Heart left ventricle (tissue), 16 donors: ENCODE data around the gene COX5B. TPM values are rescaled to one million over a fixed set of nuclear protein-coding genes. Genes with fewer than 3 reads are reported as not detected.

ENCODE experiments used
- ATAC-seq, 4 donors: fragments of 200-7000 bp; cut with Tn5 transposase; one replicate each; pipeline ENCODE4 v1.9.1; 2020 to 2022; ENCODE audit warnings: moderate library complexity in 4 of 4, mild to moderate bottlenecking in 3 of 4, moderate number of reproducible peaks in 1 of 4
- DNase-seq, 5 donors: peaks; one replicate each; pipeline ENCODE4 v3.0.0-alpha.2; 2020
- H3K27ac ChIP-seq, 12 donors: fragments of 200-600 bp; sonication (generic) in 4 of 12; one replicate each; pipeline versions ENCODE4 v1.5.0 to v1.8.0; 2016 to 2022; ENCODE audit warnings: mild to moderate bottlenecking in 2 of 12
- H3K27me3 ChIP-seq, 9 donors: fragments of 200-600 bp; sonication (generic) in 2 of 9; one replicate each; pipeline versions ENCODE4 v1.5.1 to v1.8.0; 2016 to 2022; ENCODE audit warnings: mild to moderate bottlenecking in 3 of 9
- H3K36me3 ChIP-seq, 9 donors: fragments of 200-600 bp; sonication (generic) in 2 of 9; one replicate each; pipeline versions ENCODE4 v1.5.0 to v1.8.0; 2018 to 2022; ENCODE audit warnings: mild to moderate bottlenecking in 2 of 9
- H3K4me1 ChIP-seq, 12 donors: fragments of 200-600 bp; sonication (generic) in 4 of 12; one replicate each; pipeline versions ENCODE4 v1.5.0 to v1.8.0; 2016 to 2022; ENCODE audit warnings: mild to moderate bottlenecking in 3 of 12
- H3K4me3 ChIP-seq, 12 donors: fragments of 200-600 bp; sonication (generic) in 4 of 12; one replicate each; pipeline versions ENCODE4 v1.5.0 to v1.8.0; 2017 to 2022; ENCODE audit warnings: mild to moderate bottlenecking in 9 of 12, moderate library complexity in 4 of 12
- H3K9me3 ChIP-seq, 12 donors: fragments of 200-600 bp; sonication (generic) in 4 of 12; one replicate each; pipeline versions ENCODE4 v1.5.0 to v1.8.0; 2016 to 2022; ENCODE audit warnings: mild to moderate bottlenecking in 1 of 12
- POLR2A ChIP-seq, 2 donors: fragments of 450-650 bp; IDR thresholded peaks; one replicate each; pipeline ENCODE4 v1.6.1; 2017; ENCODE audit warnings: antibody characterized with exemption in 2 of 2, mild to moderate bottlenecking in 2 of 2, moderate library complexity in 2 of 2
- WGBS, 4 donors: extraction: QIAGEN DNeasy Blood & Tissue Kit in 2 of 4; methylation state at CpG; one replicate each; pipeline versions ENCODE4 v1.1.5 to v1.1.7; 2013 to 2018; 5-methylcytosine and 5-hydroxymethylcytosine counted together
- intact Hi-C, 10 donors: fragments of 100-400 bp; cut with DNase I; formaldehyde crosslinking; loops; one replicate each; pipeline versions ENCODE4 v1.11.1 to v1.14.2; 2022
- polyA plus RNA-seq, 2 donors: library from polyadenylated mRNA; stranded (reverse); fragments of 200-250 nt; gene quantifications; one replicate each; pipeline ENCODE4 v1.2.3, GENCODE V29; 2013
- total RNA-seq, 9 donors: library from RNA; depleted of rRNA in 2 of 9; stranded (reverse); fragments of >200 nt in 2 of 9; fragmentation: NEBNext Ultra II Directional in 3 of 9; extraction: Animal tissue kit (Norgen Biotek cat#: 25700) in 3 of 9; gene quantifications; one replicate each; pipeline versions ENCODE4 v1.1.0 to v1.2.4, GENCODE V29; 2016 to 2023
- TF ChIP-seq, protein P1 (sequence below), 12 donors: fragments of 200-600 bp; sonication (generic) in 4 of 12; IDR thresholded peaks; one replicate each; pipeline versions ENCODE4 v1.5.0 to v1.8.0; 2018 to 2022; ENCODE audit warnings: antibody characterized with exemption in 12 of 12, mild to moderate bottlenecking in 5 of 12
- donor health status: ischemic (EF 13 %, LVEDD 7.1; RV severe dilation, severe dysfunction).
- donor health status: healthy with polysubstance abuse.
- donor health status: DM: no; HTN: yes; CAD: no.
- donor health status: DM: no; HTN: no; CAD: no.
- donor health status: ischemic (EF 25% LVEDD 6.9; RV normal size, moderate dysfunction).
- donor health status: ischemic (EF 25% LVEDD 5.7; RV mildly dilated, moderate dysfunction).
- donor health status: healthy.
- donor health status: DM: yes; HTN: yes; CAD: no.
- donor health status: ischemic (EF 35%, LVEDD 5.7; RV mildly dilated, moderate dysfunction).
- donor health status: nonischemic (EF 11% LVEDD 7.7; RV severe dilation, severe dysfunction).
- donor health status: DM: yes; HTN: yes; CAD: no.
- donor health status: PGD.
- donor health status: ischemic (EF 29% LVEDD 5.4; RV normal size, mild dysfunction).
- donor health status: nonischemic (EF 23%, LVEDD 6.1; RV moderate dilation, normal function).

Gene COX5B
- total and polyA plus RNA-seq, 11 donors: 745 to 4,214 (median 1,226) TPM

DNA sequence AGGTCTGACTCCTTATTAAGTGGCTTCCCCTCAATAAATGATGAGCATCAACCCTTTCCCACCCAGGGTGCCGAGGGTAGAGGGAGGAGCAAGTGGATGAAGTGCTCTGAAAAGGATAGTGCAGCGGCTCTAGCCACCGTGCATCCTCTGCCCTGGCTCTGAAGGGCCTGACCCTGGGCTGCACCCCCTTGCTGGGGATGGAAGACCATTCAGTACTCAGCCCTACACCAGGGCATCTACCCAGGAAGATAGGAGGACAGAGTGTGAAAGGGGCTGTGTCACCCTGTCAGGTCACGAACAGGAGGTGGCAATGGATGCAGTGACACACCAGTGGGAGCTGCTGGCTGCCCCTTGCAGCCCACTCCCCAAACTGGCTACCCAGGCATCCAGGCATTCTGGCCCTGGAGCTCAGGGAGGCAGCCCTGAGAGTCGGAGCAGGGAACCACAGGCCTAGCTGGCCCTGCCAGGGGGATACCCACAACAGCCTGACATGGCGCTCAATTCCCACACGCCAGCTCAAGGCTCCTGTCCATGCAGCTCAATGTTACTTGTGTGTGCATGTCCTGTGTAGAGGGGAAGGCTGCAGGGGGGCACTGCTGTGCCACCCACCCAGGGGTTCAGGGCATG lies 10.4 kb downstream of the COX5B start:
- H3K27ac ChIP-seq: no peak overlapping the region

DNA sequence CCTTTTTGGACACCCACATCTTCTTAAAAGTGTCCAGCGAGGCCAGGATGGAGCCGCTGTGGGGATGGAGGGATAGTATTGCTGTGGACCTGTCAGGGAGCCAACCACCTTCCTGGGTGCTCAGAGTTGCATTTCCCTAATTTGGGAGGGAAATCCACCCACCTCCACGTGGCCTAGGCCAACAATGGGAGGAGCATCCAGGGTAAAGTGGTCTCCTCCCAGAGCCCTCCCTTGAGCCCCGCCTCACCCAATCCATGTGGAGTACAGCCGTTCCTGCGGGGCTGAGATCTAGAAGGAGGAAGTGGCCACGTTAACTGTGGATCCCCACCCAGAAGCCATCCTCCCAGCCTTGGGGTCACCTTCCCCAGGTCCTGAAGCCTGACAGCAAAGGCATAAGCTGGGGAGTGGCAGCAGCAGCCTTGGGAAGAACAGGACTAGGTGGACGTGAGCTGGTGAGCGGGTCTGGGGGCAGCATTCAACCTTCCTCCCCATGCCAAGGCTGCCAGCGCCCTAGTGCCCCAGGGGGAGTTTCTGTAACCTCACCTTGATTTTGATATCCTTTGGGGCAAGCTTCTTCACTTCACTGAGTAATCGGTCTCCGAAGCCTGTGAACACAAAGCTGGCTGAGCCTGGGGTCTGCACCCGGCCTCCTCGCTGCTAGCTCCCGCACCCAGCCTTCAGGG lies 11.2 kb downstream of the COX5B start:
- 79 to 84% (median 82%) methylated on average over 14 to 15 of the region's 15 CpGs for WGBS, 4 donors
- H3K27me3 ChIP-seq: no peaks in the 10 kb centered on the region
- DNase-seq (no peak), ATAC-seq (no peak)
- peaks cover 4 to 20% (median 16%) of the 10 kb centered on the region in 12 donors for H3K4me1 ChIP-seq
- peaks cover 0 to 16% (median 1%) of the 10 kb centered on the region in 12 donors for H3K9me3 ChIP-seq
- no peak overlapping the region for H3K4me3 ChIP-seq
- TF ChIP-seq, protein P1, sequence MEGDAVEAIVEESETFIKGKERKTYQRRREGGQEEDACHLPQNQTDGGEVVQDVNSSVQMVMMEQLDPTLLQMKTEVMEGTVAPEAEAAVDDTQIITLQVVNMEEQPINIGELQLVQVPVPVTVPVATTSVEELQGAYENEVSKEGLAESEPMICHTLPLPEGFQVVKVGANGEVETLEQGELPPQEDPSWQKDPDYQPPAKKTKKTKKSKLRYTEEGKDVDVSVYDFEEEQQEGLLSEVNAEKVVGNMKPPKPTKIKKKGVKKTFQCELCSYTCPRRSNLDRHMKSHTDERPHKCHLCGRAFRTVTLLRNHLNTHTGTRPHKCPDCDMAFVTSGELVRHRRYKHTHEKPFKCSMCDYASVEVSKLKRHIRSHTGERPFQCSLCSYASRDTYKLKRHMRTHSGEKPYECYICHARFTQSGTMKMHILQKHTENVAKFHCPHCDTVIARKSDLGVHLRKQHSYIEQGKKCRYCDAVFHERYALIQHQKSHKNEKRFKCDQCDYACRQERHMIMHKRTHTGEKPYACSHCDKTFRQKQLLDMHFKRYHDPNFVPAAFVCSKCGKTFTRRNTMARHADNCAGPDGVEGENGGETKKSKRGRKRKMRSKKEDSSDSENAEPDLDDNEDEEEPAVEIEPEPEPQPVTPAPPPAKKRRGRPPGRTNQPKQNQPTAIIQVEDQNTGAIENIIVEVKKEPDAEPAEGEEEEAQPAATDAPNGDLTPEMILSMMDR (IDR thresholded peaks at IDR 0.05): no peak
- no peak for TF ChIP-seq POLR2A (IDR thresholded peaks at IDR 0.05)
- H3K27ac ChIP-seq: no peak overlapping the region
- peaks cover 0 to 60% (median 46%) of the 10 kb centered on the region in 9 donors for H3K36me3 ChIP-seq
- intact Hi-C loops: no loop called here

More for the DNA sequence above, 10.4 kb downstream of the COX5B start:
- no peak for TF ChIP-seq POLR2A (IDR thresholded peaks at IDR 0.05)
- TF ChIP-seq, protein P1 (IDR thresholded peaks at IDR 0.05): no peak
- Histone ChIP-seq H3K27me3 (no peaks in the 10 kb centered on the region), H3K36me3 (peaks cover 0 to 60% (median 47%) of the 10 kb centered on the region in 9 donors), H3K4me3 (no peak overlapping the region), H3K4me1 (peaks cover 1 to 12% (median 8%) of the 10 kb centered on the region in 12 donors), H3K9me3 (peaks cover 0 to 16% (median 1%) of the 10 kb centered on the region in 12 donors)
- 93 to 97% (median 95%) methylated on average over 5 to 7 of the region's 7 CpGs for WGBS, 4 donors
- ATAC-seq (no peak), DNase-seq (no peak)
- intact Hi-C loops: no loop called here

DNA sequence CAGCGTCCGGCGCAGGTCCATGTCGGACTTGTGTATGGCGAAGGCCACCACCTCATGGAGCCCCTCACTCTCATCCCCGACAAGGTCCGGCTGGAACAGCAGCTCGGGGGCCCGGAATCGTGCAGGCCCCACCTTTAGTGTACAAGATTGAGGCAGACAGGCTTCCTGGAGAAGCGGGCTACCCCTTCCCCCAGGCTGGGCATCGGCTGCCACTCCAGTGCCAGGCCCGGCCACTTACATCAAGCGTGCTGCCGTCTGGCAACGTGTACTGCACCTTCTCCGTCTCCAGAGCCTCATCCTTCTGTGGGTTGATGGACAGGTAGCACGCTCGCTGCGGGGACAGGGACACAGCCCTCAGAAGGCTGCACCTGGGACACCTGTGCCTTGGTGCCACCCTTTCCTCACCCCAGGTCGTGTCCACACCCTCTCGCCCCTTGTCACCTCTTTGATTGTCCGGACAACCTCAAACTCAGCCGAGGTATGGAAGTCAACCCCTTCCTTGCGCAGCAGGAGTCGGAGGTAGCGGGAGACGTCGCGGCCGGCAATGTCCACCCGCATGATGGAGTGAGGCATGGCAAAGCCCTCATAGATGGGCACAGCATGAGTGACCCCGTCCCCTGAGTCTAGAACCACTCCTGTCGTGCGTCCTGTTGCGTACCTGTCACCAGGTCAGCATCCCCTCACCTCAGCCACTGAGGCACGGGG lies 12.3 kb downstream of the COX5B start:
- H3K9me3 ChIP-seq: peaks cover 0 to 16% (median 1%) of the 10 kb centered on the region in 12 donors
- no peak for TF ChIP-seq POLR2A (IDR thresholded peaks at IDR 0.05)
- TF ChIP-seq, protein P1 (IDR thresholded peaks at IDR 0.05): no peak
- no peak overlapping the region for H3K4me3 ChIP-seq
- DNase-seq (peak in 1 of 5 donors; percentile 53), ATAC-seq (no peak)
- H3K27ac ChIP-seq: no peak overlapping the region
- H3K4me1 ChIP-seq: peaks cover 4 to 29% (median 25%) of the 10 kb centered on the region in 12 donors
- H3K27me3 ChIP-seq: no peaks in the 10 kb centered on the region
- peaks cover 0 to 57% (median 46%) of the 10 kb centered on the region in 9 donors for H3K36me3 ChIP-seq
- 92 to 94% (median 93%) methylated on average over 33 to 37 of the region's 37 CpGs for WGBS, 4 donors
- intact Hi-C loops: no loop called here

DNA sequence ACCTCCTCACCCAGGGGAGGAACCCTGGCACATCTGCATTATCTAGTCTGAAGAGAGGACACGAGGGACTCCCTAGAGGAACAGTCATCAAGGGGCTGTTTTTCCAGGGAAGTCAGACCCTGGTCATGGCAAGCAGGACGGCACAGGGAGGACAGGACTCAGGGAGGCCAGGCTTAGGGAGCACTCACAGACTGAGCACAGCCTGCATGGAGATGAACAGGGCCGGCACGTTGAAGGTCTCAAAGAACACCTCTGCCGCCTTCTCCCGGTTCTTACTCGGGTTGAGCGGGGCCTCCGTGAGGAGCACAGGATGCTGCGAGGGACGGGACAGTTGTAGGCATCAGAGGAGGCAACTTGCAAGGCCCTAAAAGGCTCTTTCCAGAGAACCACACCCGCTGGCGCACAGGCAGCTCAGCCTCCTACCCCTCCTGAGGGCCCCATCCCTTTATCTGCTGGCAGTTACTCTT lies 12.9 kb downstream of the COX5B start:
- DNase-seq: no peak
- WGBS, 4 donors: 82 to 89% (median 88%) methylated on average over 13 of the region's 13 CpGs

More for the DNA sequence above, 12.9 kb downstream of the COX5B start:
- ATAC-seq: no peak
- H3K36me3 ChIP-seq: peaks cover 0 to 57% (median 46%) of the 10 kb centered on the region in 9 donors
- no peaks in the 10 kb centered on the region for H3K27me3 ChIP-seq
- peaks cover 4 to 31% (median 25%) of the 10 kb centered on the region in 12 donors for H3K4me1 ChIP-seq
- peaks cover 0 to 12% (median 0%) of the 10 kb centered on the region in 12 donors for H3K9me3 ChIP-seq
- H3K27ac ChIP-seq: no peak overlapping the region
- H3K4me3 ChIP-seq: no peak overlapping the region
- intact Hi-C loops: no loop called here
- TF ChIP-seq POLR2A (IDR thresholded peaks at IDR 0.05): no peak
- TF ChIP-seq, protein P1 (IDR thresholded peaks at IDR 0.05): no peak
